Natural killer cell treated with Interleukin-12 subunit alpha and Interleukin-12 subunit beta and Interleukin-15 and Interleukin-18, amount 100 ng/mL, for 72 hours (primary cell): Measurements from ENCODE around the gene JUND. TPM values are rescaled to one million over a fixed set of nuclear protein-coding genes. Genes with fewer than 3 reads are reported as not detected.

Source experiments
- ATAC-seq, 2 donors: fragments of 150-1000 bp; cut with Tn5 transposase in 1 of 2; sonication (Bioruptor Pico), chemical (Tn5 transposase) in 1 of 2; 2 replicates each; pipeline ENCODE4 v1.10.0; 2021
- DNase-seq: peaks from one replicate; pipeline ENCODE4 v3.0.0; 2022; ENCODE audit warnings: low spot score
- H3K27ac Mint-ChIP-seq, 2 donors: 1 replicate in 1 of 2; 2 replicates in 1 of 2; pipeline ENCODE4 v1.8.0; 2022; ENCODE audit warnings: mixed read lengths in 2 of 2, mild to moderate bottlenecking in 1 of 2, moderate library complexity in 1 of 2
- H3K27me3 Mint-ChIP-seq, 2 donors: 1 replicate in 1 of 2; 2 replicates in 1 of 2; pipeline ENCODE4 v1.8.0; 2022; ENCODE audit warnings: mixed read lengths in 2 of 2
- H3K36me3 Mint-ChIP-seq: one replicate; pipeline ENCODE4 v1.8.0; 2022; ENCODE audit warnings: mixed read lengths
- H3K4me1 Mint-ChIP-seq, 2 donors: 1 replicate in 1 of 2; 2 replicates in 1 of 2; pipeline ENCODE4 v1.8.0; 2022; ENCODE audit warnings: low read depth in 2 of 2, mixed read lengths in 2 of 2, mild to moderate bottlenecking in 1 of 2
- H3K4me3 Mint-ChIP-seq: one replicate; pipeline ENCODE4 v1.8.0; 2022; ENCODE audit warnings: mixed read lengths
- H3K9me3 Mint-ChIP-seq: 2 replicates; pipeline ENCODE4 v1.8.0; 2022; ENCODE audit warnings: mixed read lengths
- total RNA-seq, 2 donors: library from RNA; stranded (reverse); gene quantifications; one replicate each; pipeline ENCODE4 v1.2.3, GENCODE V29; 2022

Gene JUND
- total RNA-seq, 2 donors from 2014 or later: 218 to 267 TPM

DNA sequence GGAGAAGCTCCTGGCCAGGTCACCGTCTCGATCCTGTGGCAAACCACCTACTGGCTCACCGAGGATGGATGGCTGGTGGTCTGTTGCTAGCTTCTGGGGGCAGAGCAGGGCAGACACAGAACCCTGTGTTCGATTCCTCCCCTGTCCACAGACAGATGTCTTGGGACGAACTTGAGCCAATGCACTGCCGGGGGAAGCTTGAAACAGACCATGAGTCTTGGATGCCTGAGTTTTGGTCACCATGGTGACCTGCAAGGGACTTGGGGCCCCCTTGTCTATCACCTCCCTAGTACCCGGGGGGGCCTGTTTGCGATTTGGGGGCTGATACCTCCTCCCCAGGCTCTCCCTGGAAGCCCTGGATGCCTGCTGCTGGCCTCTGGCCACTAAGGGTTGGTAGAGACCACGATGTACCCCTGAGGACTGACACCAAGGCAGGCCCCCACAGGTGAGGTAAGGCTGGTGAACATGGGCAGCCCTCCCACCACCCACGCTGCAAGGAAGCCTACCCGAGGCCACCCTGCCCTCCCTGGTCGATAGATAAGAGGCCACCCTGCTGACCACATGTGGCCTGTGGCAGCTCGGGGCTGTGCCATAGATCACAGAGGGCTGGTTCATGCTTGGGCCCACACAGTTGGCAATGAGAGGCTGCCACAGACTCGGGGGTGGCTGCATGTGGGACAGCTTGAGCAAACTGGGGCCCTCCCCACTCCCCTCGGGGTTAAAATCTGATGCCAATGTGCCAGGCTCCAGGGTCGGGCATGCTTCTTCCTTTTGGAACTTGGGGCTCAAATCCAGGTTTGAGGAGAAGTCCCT is 17.9 kb downstream of the JUND start:
- ATAC-seq: no peak
- H3K4me3 Mint-ChIP-seq: no peak overlapping the region
- H3K27me3 Mint-ChIP-seq: no peaks in the 10 kb centered on the region
- no peaks in the 10 kb centered on the region for H3K9me3 Mint-ChIP-seq
- H3K4me1 Mint-ChIP-seq: peaks cover 0 to 7% of the 10 kb centered on the region in 2 donors
- DNase-seq: no peak
- no peak overlapping the region for H3K27ac Mint-ChIP-seq
- no peaks in the 10 kb centered on the region for H3K36me3 Mint-ChIP-seq

DNA sequence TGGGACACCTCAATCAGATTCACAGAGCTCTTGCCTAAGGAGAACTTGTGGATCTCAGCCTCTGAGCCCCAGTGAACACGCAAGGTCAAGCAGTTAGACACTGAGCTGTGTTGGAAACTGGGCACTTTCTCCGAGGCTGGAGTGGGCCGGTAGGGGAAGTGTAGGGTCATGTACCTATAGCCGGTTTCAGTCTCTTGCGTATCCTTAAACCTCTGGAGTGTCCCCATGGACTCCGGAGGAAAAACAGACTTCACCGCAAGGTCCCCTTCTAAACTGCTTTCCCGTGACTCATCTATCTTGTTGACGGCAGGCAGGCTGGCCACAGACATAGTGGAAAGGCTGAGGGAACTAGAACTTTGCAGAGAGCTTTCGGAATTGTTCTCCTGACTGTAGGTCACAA is 18.5 kb downstream of the JUND start:
- Mint-ChIP-seq H3K27me3 (no peaks in the 10 kb centered on the region), H3K27ac (no peak overlapping the region), H3K36me3 (no peaks in the 10 kb centered on the region), H3K9me3 (no peaks in the 10 kb centered on the region), H3K4me1 (peaks cover 0 to 7% of the 10 kb centered on the region in 2 donors), H3K4me3 (no peak overlapping the region)
- DNase-seq (no peak), ATAC-seq (no peak)

DNA sequence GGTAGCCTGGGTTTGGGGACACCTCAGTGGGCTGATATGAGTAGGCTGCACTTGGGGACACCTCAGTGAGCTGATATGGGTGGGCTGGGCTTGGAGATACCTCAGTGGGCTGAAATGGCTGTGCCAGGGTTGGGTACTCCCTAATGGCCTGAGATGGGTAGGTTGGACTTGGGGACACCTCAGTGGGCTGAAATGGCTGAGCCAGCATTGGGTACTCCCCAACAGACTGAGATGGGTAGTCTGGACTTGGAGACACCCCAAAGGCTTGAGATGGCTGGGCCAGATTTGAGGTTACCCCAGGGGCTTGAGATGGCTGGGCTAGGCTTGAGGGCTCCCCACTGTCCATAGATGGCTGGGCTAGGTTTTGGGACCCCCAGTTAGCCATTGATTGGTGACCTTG is 19.3 kb downstream of the JUND start:
- Mint-ChIP-seq H3K27ac (no peak overlapping the region), H3K9me3 (no peaks in the 10 kb centered on the region), H3K27me3 (no peaks in the 10 kb centered on the region), H3K4me1 (peaks cover 0 to 7% of the 10 kb centered on the region in 2 donors), H3K4me3 (no peak overlapping the region), H3K36me3 (no peaks in the 10 kb centered on the region)
- ATAC-seq (no peak), DNase-seq (no peak)

DNA sequence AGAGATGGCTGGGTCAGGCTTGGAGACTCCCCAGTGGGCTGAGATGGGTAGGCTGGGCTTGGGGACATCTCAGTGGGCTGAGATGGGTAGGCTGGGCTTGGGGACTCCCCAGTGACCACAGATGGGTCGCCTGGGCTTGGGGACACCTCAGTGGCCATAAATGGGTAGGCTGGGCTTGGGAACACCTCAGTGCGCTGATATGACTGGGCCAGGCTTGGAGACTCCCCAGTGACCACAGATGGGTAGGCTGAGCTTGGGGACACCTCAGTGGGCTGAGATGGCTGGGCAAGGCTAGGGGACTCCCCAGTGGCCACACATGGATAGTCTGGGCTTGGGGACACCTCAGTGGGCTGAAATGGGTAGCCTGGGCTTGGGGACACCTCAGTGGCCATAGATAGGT is 19.9 kb downstream of the JUND start:
- H3K27me3 Mint-ChIP-seq: no peaks in the 10 kb centered on the region
- no peaks in the 10 kb centered on the region for H3K36me3 Mint-ChIP-seq
- DNase-seq (no peak), ATAC-seq (no peak)
- H3K4me1 Mint-ChIP-seq: peaks cover 0 to 7% of the 10 kb centered on the region in 2 donors
- H3K4me3 Mint-ChIP-seq: no peak overlapping the region
- no peak overlapping the region for H3K27ac Mint-ChIP-seq
- H3K9me3 Mint-ChIP-seq: no peaks in the 10 kb centered on the region

DNA sequence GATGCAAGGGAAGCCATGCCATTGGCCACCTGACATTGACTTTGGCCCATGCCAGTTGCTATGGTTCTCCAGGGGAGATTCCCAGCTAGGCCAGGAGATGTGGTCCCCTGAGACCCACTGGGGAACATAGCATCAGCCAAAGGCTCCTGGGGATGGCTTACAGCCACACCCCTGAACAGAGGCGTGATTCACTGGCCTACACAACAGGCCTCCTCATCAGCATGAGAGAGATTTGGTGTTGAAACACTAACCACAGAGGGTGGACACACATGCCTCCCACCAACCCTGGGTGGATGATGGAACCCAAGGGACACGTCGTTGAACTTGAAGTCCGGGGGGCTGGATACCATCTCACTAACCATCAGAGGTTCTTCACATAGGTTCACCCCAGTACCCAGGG is 21.5 kb downstream of the JUND start:
- H3K4me3 Mint-ChIP-seq: no peak overlapping the region
- H3K27ac Mint-ChIP-seq: no peak overlapping the region
- ATAC-seq (no peak), DNase-seq (no peak)
- H3K4me1 Mint-ChIP-seq: peaks cover 0 to 4% of the 10 kb centered on the region in 2 donors
- H3K27me3 Mint-ChIP-seq: peaks cover 0 to 4% of the 10 kb centered on the region in 2 donors
- H3K9me3 Mint-ChIP-seq: no peaks in the 10 kb centered on the region
- no peaks in the 10 kb centered on the region for H3K36me3 Mint-ChIP-seq

DNA sequence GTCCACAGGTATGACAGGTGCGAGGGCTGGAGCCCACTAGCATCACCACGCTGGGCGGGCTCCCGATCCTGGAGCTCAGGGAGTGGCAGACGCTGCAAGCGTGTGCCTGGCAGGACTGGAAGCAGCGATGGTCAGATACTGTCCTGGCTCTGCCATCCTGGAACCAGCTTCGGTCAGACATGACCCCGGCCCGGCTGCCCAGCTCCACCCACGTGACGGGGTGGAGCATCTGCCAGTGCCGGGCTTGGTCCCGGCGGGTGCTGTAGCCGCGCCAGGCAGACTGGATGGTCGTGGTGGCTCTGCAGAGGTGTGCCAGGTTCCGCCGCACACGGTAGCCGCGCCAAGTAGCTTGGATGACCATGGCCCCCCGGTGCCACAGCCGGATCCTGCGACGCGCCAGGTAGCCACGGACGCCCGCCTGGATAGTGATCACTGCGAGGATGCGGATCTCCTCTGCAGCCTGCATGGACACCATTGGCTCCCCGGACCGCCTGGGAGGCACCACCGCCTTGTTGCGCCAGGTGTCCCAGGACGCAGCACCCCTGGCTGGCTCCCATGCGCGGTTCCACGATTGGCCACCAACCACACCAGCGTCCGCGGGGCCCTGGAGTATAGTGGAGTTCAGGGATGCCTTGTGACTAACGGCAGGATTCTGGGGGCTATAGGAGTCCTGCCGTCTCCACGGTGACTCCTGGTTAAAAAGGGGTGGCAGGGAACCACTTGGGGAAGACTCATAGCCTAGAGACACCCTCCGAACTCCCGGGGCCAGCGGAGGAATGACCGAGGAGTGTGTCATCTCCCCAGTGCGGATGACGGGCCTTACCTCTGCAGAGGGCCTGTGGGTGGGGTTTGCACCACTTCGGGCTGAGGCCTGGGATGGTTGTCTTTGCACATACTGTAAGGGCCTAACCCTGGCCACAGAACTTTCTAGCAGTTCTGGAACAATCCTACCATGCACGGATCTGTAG is 23.6 kb downstream of the JUND start:
- H3K27ac Mint-ChIP-seq: no peak overlapping the region
- ATAC-seq: no peak
- DNase-seq: no peak

DNA sequence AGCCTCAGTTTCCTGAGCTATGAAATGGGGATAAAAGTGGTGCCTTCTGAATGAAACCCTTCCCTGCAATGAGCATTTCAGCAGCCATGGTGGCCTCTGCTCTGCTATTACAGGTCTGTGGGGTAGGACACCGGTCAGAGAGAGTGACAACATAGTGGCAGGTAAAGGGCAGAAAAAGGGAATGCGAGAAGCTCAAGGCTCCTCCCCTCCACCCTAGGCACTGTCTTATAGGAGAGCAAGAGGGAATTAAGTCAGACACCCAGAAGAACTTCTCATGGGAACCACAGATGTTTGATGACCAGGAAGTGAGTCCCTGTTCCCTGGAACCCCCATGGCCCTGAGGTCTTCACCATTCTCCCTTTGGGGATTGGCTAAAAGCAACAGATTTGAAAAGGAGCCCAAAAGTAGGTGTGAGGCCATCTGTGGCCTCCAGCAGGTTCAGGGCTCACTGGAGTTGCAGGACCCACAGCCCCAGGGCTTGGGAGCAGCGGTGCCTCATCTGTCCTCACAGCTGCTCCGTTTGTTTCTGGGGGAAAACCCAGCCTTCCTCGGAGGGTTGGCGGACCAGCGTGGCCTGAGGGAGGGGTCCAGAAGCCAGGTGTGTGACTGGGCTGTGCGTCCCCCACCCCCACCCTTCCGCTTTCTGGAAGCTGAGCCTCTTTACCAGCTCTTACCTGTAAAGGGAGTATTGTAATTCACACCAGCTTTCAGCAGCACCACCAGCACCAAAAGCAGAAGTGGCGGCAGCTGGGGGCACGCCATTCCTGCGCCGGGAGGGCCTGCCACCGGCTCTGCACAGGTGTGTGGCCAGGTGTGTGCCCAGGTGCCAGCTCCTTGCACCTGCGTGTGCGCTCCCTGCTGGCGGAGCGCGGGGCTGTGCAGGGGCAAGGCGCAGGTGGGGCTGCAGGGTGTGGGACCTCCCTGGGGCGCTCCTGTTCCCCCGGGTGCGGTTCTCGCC is 26.6 kb downstream of the JUND start:
- Mint-ChIP-seq H3K36me3 (no peaks in the 10 kb centered on the region), H3K4me1 (peaks cover 5 to 7% of the 10 kb centered on the region in 2 donors), H3K4me3 (no peak overlapping the region), H3K27ac (no peak overlapping the region), H3K27me3 (peaks cover 12 to 25% of the 10 kb centered on the region in 2 donors), H3K9me3 (no peaks in the 10 kb centered on the region)
- DNase-seq (no peak), ATAC-seq (no peak)

More for the DNA sequence above, 23.6 kb downstream of the JUND start:
- Mint-ChIP-seq H3K9me3 (no peaks in the 10 kb centered on the region), H3K36me3 (no peaks in the 10 kb centered on the region), H3K27me3 (peaks cover 6 to 18% of the 10 kb centered on the region in 2 donors), H3K4me3 (no peak overlapping the region), H3K4me1 (peaks cover 0 to 6% of the 10 kb centered on the region in 2 donors)

DNA sequence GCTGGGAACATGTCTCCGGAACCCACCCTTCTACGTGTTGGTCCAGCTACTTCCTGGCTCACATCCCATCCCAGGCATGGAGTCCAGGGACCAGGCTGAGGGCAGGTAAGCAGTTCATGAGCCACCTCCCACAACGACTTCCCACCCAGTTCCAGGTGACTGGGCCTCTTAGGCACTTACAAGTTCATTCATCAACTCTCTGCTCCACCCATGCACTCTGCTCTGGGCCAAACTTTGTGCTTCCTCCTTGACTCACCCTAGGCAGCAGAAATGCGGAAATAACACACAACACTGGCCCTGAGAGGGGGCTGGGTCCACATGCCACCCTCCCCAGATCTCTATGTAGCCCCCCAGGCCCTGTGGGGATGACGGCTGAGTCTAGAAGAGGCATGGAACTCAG is 27.7 kb downstream of the JUND start:
- no peak overlapping the region for H3K4me3 Mint-ChIP-seq
- ATAC-seq: no peak

DNA sequence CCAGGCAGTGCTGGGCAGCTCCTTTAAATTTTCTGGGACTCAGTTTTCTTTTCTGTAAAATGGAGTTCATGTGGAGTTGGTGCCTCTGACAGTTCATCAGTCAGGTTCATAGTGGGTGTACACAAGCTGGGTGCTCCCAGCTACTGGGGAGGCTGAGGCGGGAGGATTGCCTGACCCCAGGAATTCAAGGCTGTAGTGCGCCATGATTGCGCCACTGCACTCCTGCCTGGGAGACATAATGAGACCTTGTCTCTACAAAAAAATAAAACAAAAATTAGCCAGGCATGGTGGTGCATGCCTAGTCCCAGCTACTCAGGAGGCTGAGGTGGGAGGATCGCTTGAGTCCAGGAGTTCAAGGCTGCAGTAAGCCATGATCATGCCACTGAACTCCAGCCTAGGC is 28.3 kb downstream of the JUND start:
- peaks cover 5 to 7% of the 10 kb centered on the region in 2 donors for H3K4me1 Mint-ChIP-seq
- H3K4me3 Mint-ChIP-seq: no peak overlapping the region
- no peaks in the 10 kb centered on the region for H3K36me3 Mint-ChIP-seq

More for the DNA sequence above, 27.7 kb downstream of the JUND start:
- H3K36me3 Mint-ChIP-seq: no peaks in the 10 kb centered on the region
- no peak for DNase-seq
- H3K9me3 Mint-ChIP-seq: no peaks in the 10 kb centered on the region
- H3K4me1 Mint-ChIP-seq: peaks cover 5 to 7% of the 10 kb centered on the region in 2 donors
- H3K27me3 Mint-ChIP-seq: peaks cover 12 to 25% of the 10 kb centered on the region in 2 donors
- H3K27ac Mint-ChIP-seq: no peak overlapping the region

DNA sequence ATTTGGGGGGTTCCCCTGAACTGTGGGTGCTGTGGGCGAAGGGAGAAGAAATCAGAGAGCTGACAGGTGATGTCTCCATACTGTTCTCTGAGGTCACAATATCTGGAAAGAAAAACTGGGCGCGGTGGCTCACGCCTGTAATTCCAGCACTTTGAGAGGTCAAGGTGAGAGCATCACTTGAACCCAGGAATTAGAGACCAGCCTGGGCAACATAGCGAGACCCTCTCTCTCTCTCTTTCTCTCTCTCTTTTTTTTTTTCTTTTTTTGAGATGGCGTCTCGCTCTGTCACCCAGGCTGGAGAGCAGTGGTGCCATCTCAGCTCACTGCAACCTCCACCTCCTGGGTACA is 29.1 kb downstream of the JUND start:
- H3K27ac Mint-ChIP-seq: no peak overlapping the region
- H3K4me3 Mint-ChIP-seq: no peak overlapping the region
- no peaks in the 10 kb centered on the region for H3K36me3 Mint-ChIP-seq
- no peaks in the 10 kb centered on the region for H3K9me3 Mint-ChIP-seq
- no peak for ATAC-seq
- H3K4me1 Mint-ChIP-seq: peaks cover 5 to 7% of the 10 kb centered on the region in 2 donors
- peaks cover 12 to 25% of the 10 kb centered on the region in 2 donors for H3K27me3 Mint-ChIP-seq
- no peak for DNase-seq

More for the DNA sequence above, 28.3 kb downstream of the JUND start:
- DNase-seq: no peak
- Mint-ChIP-seq H3K27me3 (peaks cover 12 to 25% of the 10 kb centered on the region in 2 donors), H3K27ac (no peak overlapping the region), H3K9me3 (no peaks in the 10 kb centered on the region)
- no peak for ATAC-seq

DNA sequence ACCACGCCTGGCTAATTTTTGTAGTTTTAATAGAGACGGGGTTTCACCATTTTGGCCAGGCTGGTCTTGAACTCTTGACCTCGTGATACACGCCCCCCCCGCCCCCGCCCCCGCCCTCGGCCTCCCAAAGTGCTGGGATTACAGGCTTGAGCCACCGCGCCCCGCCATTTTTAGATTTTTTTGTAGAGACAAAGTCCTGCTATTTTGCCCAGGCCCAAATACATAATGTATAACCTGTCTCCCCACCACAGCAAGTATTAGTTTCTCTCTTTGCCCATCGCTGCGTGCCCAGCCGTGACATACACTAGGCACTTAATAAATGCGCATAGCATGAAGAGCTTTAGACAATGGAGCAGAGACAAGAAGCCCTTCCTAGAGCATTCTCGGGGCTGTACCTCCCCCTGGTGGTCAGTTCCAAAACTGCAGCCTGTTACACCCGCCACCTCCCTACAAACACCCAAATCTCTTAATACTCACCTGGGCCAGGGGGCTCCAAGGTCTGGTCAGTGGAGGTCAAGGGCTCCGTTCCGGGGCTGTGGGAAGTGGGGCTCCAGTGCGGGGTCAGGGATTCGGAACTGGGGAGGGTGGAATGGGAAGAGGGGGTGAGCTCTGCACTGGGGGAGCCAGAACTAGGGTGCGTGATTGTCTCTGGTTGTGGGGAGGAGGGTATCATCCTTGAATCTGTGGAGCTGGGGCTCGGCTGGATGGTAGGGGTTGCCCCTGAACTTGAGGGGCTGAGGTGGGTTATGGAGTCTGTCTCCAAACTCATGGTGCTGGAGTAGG is 29.6 kb downstream of the JUND start:
- peaks cover 5 to 7% of the 10 kb centered on the region in 2 donors for H3K4me1 Mint-ChIP-seq
- no peak overlapping the region for H3K4me3 Mint-ChIP-seq
- no peak overlapping the region for H3K27ac Mint-ChIP-seq
- ATAC-seq (peak; percentile 76 to 78), DNase-seq (peak; percentile 81)
- no peaks in the 10 kb centered on the region for H3K36me3 Mint-ChIP-seq
- no peaks in the 10 kb centered on the region for H3K9me3 Mint-ChIP-seq
- H3K27me3 Mint-ChIP-seq: peaks cover 12 to 25% of the 10 kb centered on the region in 2 donors

DNA sequence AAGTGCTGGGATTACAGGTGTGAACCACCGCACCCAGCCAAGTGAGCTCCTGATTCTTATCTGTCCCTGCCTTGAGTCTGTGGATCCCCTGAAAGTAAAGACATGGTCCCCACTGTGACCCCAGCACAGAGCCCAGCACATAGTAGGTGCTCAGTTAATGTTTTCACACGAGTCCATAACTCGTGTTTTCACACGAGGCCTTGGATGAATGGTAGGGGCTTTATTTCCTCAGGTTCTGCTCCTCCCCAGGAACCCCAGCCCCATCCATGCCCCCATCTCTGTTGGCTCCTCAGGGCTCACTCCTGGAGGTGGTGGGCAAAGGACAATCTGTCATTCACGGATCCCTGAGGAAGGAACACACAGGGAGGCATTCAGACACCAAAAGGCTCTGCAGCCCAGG is 31.6 kb downstream of the JUND start:
- Mint-ChIP-seq H3K36me3 (no peaks in the 10 kb centered on the region), H3K9me3 (no peaks in the 10 kb centered on the region), H3K4me3 (no peak overlapping the region), H3K27me3 (peaks cover 12 to 21% of the 10 kb centered on the region in 2 donors), H3K27ac (no peak overlapping the region), H3K4me1 (peaks cover 5 to 7% of the 10 kb centered on the region in 2 donors)
- DNase-seq: no peak
- ATAC-seq: no peak
